ENCODE data around the gene PRR12.

DNA sequence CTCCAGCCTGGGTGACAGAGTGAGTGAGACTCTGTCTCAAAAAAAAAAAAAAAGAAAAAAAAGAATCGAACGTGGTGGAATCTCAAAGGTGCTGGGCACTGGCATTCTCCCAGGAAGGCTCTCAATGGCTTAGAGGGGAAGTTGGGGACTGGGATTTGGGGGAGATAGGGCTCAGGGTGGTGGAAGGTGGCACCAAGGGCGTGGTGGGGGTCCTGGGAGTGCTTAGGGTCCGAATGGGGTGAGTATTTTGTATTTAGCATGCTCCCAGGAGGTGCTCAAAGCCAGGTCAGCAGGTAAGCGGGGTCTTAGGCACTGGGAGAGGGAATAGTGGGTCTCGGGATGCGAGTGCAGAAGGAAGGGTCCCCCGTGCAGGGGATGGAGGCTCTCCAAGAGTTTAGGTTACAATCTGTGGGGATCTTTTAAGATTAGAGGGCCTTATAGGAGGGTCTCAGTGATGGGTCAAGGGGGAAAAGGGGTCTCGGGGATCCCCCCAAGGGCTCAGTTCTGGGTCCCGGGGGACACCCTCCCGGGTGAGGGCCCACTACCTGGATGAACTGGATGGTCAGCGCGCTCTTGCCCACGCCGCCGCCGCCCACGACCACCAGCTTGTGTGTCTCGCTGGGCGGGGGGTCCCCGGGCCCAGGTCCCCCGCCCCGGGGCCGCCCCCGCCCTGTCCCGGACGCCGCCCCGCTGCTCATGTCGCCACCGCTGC is 48.6 kb downstream of the PRR12 start:
- TF ChIP-seq, protein P1, sequence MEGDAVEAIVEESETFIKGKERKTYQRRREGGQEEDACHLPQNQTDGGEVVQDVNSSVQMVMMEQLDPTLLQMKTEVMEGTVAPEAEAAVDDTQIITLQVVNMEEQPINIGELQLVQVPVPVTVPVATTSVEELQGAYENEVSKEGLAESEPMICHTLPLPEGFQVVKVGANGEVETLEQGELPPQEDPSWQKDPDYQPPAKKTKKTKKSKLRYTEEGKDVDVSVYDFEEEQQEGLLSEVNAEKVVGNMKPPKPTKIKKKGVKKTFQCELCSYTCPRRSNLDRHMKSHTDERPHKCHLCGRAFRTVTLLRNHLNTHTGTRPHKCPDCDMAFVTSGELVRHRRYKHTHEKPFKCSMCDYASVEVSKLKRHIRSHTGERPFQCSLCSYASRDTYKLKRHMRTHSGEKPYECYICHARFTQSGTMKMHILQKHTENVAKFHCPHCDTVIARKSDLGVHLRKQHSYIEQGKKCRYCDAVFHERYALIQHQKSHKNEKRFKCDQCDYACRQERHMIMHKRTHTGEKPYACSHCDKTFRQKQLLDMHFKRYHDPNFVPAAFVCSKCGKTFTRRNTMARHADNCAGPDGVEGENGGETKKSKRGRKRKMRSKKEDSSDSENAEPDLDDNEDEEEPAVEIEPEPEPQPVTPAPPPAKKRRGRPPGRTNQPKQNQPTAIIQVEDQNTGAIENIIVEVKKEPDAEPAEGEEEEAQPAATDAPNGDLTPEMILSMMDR (optimal IDR thresholded peaks at IDR 0.05 in 1 of 3, IDR thresholded peaks at IDR 0.05 in 1 of 3, conservative IDR thresholded peaks at IDR 0.05 in 1 of 3; ENCODE audit: extremely low read depth in 1 of 3, insufficient read depth in 2 of 3, low read length in 3 of 3) = no peak
- no peak for TF ChIP-seq EZH2 (IDR thresholded peaks at IDR 0.05; ENCODE audit: low read length)

All from keratinocyte (primary cell).